HepG2 (cell line): ENCODE measurements around the gene FBXL22. TPM values are rescaled to one million over a fixed set of nuclear protein-coding genes. Genes with fewer than 3 reads are reported as not detected.

ENCODE experiments used
- AGO1 ChIP-seq: fragments of 200-400 bp; formaldehyde crosslinking; IDR thresholded peaks from 2 replicates; pipeline ENCODE4 v1.6.1; 2017; ENCODE audit warnings: mild to moderate bottlenecking, low read depth, low read length, moderate library complexity; ENCODE audit not compliant: poor library complexity, severe bottlenecking
- ATF1 ChIP-seq: IDR thresholded peaks from 2 replicates; pipeline ENCODE4 v1.6.1; 2016; ENCODE audit warnings: mild to moderate bottlenecking, control low read depth
- FOXJ3 ChIP-seq: sonication (generic); formaldehyde crosslinking; IDR thresholded peaks from 2 replicates; pipeline ENCODE4 v1.4.0; 2020; ENCODE audit warnings: missing genetic modification reagents, mild to moderate bottlenecking, borderline replicate concordance
- GTF3A ChIP-seq: sonication (generic); formaldehyde crosslinking; conservative IDR thresholded peaks from 2 replicates; pipeline ENCODE4 v1.4.0; 2020; ENCODE audit warnings: mild to moderate bottlenecking, missing genetic modification reagents
- SNRNP70 ChIP-seq: fragments of 200-400 bp; formaldehyde crosslinking; IDR thresholded peaks from 2 replicates; pipeline ENCODE4 v1.6.1; 2017; ENCODE audit warnings: mild to moderate bottlenecking, low read depth, low read length, moderate library complexity
- ZNF430 ChIP-seq: sonication (generic); formaldehyde crosslinking; IDR thresholded peaks from 2 replicates; pipeline ENCODE4 v1.9.0; 2021; ENCODE audit warnings: mild to moderate bottlenecking, missing genetic modification reagents
- ZNF501 ChIP-seq: sonication (generic); formaldehyde crosslinking; IDR thresholded peaks from 2 replicates; pipeline ENCODE4 v1.5.1; 2020; ENCODE audit warnings: mild to moderate bottlenecking, moderate library complexity, missing genetic modification reagents
- ZNF83 ChIP-seq: sonication (generic); formaldehyde crosslinking; IDR thresholded peaks from 2 replicates; pipeline ENCODE4 v1.4.0; 2020; ENCODE audit warnings: missing genetic modification reagents, mild to moderate bottlenecking, borderline replicate concordance
- polyA plus RNA-seq, 8 experiments: library from polyadenylated mRNA; depleted of rRNA in 3 of 8; stranded (reverse) in 7 of 8; unstranded in 1 of 8; fragments of >200 nt; fragmentation: Illumina TruSeq in 4 of 8; extraction: Trizol in 4 of 8; gene quantifications; 2 replicates each; pipeline versions ENCODE4 v1.2.1 to v1.2.3, GENCODE V29; 2011 to 2016; ENCODE audit warnings: low read depth in 4 of 8, missing spikeins in 1 of 8, mixed read lengths in 1 of 8; ENCODE audit not compliant: insufficient read depth in 1 of 8
- total RNA-seq, 5 experiments: library from RNA; depleted of rRNA; stranded (reverse); fragments of >200 nt; fragmentation: Illumina TruSeq; extraction: Trizol; gene quantifications; 2 replicates each; pipeline ENCODE4 v1.2.3, GENCODE V29; 2016; ENCODE audit warnings: low read depth in 1 of 5
- TF ChIP-seq, protein P1 (sequence below): sonication (generic); formaldehyde crosslinking; IDR thresholded peaks from 2 replicates; pipeline ENCODE4 v1.4.0; 2020; ENCODE audit warnings: mild to moderate bottlenecking, missing genetic modification reagents

FBXL22 gene
- total and polyA plus RNA-seq, 2 of the 13 experiments (the other 11 are each of a cell fraction or from before 2014, with no cell fraction given): 0.15 to 0.33 TPM

DNA sequence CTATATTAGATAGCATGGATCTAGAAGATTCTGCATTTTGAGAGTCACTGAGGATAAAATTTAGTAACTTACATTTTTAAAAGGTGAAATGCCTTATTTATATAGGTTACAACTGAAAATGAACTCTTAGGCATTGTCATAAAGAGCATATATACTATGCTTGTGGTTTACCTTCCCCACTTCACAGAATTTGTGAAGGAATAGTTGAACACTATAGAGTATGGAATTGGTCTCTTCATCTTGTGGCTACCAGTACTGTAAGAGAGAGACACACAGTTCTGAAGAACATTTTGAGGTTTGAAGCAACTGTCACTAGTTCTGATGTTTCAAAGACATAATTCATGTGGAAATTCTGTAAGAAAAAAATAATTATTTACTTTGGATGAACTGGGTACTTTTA lies 41.7 kb upstream of the FBXL22 start (continued):
- TF ChIP-seq, protein P1, sequence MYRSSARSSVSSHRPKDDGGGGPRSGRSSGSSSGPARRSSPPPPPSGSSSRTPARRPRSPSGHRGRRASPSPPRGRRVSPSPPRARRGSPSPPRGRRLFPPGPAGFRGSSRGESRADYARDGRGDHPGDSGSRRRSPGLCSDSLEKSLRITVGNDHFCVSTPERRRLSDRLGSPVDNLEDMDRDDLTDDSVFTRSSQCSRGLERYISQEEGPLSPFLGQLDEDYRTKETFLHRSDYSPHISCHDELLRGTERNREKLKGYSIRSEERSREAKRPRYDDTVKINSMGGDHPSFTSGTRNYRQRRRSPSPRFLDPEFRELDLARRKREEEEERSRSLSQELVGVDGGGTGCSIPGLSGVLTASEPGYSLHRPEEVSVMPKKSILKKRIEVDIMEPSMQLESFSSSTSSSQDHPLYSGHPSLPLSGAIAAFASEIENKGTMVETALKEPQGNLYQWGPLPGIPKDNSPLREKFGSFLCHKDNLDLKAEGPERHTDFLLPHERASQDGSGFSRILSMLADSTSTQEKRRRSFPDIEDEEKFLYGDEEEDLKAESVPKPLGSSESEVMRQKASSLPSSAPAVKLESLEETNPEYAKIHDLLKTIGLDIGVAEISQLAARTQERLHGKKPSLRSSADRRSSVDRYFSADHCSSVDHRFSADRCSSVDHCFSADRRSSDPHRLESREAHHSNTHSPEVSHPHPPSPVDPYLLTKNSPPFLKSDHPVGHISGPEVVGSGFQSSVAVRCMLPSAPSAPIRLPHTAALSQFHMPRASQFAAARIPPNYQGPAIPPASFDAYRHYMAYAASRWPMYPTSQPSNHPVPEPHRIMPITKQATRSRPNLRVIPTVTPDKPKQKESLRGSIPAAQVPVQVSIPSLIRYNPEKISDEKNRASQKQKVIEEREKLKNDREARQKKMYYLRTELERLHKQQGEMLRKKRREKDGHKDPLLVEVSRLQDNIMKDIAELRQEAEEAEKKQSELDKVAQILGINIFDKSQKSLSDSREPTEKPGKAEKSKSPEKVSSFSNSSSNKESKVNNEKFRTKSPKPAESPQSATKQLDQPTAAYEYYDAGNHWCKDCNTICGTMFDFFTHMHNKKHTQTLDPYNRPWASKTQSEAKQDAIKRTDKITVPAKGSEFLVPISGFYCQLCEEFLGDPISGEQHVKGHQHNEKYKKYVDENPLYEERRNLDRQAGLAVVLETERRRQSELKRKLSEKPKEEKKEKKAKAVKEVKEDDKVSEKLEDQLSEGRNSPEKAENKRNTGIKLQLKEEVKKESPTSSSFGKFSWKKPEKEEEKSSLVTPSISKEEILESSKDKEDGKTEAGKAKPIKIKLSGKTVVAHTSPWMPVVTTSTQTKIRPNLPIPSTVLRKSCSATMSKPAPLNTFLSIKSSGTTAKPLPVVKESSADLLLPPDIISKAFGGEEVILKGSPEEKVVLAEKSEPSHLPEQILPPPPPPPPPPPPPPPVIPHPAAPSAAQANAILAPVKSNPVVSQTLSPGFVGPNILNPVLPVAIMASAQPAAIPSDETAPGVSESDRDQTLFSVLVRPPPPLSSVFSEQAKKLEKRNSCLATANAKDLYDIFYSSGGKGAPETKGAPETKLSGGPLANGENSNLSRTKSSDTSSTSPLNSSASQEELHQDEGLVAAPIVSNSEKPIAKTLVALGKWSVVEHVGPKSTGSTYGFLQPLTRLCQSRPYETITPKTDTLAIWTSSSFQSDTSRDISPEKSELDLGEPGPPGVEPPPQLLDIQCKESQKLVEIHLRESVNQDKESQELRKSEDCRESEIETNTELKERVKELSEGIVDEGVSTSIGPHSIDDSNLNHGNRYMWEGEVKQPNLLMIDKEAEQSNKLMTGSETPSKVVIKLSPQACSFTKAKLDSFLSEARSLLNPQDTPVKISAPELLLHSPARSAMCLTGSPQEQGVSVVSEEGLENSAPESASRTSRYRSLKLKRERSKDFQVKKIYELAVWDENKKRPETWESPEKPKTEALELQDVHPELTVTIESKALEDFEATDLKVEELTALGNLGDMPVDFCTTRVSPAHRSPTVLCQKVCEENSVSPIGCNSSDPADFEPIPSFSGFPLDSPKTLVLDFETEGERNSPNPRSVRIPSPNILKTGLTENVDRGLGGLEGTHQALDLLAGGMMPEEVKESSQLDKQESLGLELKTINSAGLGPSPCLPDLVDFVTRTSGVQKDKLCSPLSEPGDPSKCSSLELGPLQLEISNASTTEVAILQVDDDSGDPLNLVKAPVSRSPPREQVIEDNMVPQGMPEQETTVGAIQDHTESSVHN (CRISPR knock-in tag): no peak
- no peak for TF ChIP-seq FOXJ3 (CRISPR knock-in tag)
- no peak for TF ChIP-seq ATF1 (CRISPR knock-in tag)
- no peak for TF ChIP-seq ZNF501 (CRISPR knock-in tag)
- no peak for TF ChIP-seq GTF3A (CRISPR knock-in tag)
- TF ChIP-seq SNRNP70: no peak
- TF ChIP-seq AGO1: no peak
- no peak for TF ChIP-seq ZNF430 (CRISPR knock-in tag)
- no peak for TF ChIP-seq ZNF83
